Esophagus muscularis mucosa (tissue), 4 donors: ENCODE results near the gene CAMK1G.

Experiments
- EP300 ChIP-seq: sonication (generic); formaldehyde crosslinking; IDR thresholded peaks from one replicate; pipeline ENCODE4 v1.6.1; 2017; ENCODE audit warnings: antibody characterized with exemption
- POLR2A ChIP-seq: fragments of 450-650 bp; IDR thresholded peaks from one replicate; pipeline ENCODE4 v1.6.1; 2017; ENCODE audit warnings: antibody characterized with exemption, moderate library complexity, mild to moderate bottlenecking, low read depth
- POLR2AphosphoS5 ChIP-seq, 2 donors: sonication (generic); formaldehyde crosslinking; IDR thresholded peaks; one replicate each; pipeline ENCODE4 v1.6.1; 2017; ENCODE audit warnings: antibody characterized with exemption in 2 of 2
- TF ChIP-seq, protein P1 (sequence below), 3 experiments: fragments of 200-600 bp in 2 of 3; fragments of 450-650 bp in 1 of 3; sonication (generic) in 2 of 3; IDR thresholded peaks; one replicate each; pipeline ENCODE4 v1.5.1; 2017 to 2019; ENCODE audit warnings: antibody characterized with exemption in 3 of 3, mild to moderate bottlenecking in 2 of 3, moderate library complexity in 1 of 3

DNA sequence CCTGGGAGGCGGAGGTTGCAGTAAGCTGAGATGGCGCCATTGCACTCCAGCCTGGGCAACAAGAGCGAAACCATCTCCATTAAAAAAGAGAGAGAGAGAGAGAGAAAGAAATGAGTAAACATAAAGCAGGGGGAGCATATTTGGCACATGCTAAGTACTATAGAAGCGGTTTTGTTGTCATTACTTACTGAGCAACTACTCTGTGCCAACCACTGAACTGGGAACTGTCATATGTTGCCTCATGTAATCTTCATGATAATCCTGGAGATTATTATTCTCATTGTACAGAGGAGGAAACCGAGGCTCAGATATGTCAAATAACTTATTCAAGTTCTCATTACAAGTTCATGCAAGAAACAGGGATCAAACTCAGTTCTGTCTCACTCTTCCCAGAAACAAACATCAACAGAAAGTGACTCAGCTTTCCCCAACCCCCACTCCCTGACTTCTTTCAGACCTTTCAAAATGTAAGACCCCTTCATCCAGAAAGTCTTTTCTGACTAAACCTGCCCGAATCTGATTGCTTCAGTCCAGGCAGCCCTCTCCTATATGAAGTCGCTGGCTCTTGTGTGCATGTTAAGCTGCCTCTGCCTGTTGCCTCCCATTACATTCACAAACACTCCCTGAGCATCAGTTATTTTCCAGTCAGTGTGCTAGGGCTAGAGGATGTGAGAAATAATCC is 45.2 kb downstream of the CAMK1G start:
- TF ChIP-seq, protein P1, sequence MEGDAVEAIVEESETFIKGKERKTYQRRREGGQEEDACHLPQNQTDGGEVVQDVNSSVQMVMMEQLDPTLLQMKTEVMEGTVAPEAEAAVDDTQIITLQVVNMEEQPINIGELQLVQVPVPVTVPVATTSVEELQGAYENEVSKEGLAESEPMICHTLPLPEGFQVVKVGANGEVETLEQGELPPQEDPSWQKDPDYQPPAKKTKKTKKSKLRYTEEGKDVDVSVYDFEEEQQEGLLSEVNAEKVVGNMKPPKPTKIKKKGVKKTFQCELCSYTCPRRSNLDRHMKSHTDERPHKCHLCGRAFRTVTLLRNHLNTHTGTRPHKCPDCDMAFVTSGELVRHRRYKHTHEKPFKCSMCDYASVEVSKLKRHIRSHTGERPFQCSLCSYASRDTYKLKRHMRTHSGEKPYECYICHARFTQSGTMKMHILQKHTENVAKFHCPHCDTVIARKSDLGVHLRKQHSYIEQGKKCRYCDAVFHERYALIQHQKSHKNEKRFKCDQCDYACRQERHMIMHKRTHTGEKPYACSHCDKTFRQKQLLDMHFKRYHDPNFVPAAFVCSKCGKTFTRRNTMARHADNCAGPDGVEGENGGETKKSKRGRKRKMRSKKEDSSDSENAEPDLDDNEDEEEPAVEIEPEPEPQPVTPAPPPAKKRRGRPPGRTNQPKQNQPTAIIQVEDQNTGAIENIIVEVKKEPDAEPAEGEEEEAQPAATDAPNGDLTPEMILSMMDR (IDR thresholded peaks at IDR 0.05) = no peak
- TF ChIP-seq EP300 (no peak), POLR2A (no peak), POLR2AphosphoS5 (IDR thresholded peaks at IDR 0.05) (no peak)
